C1 segment of cervical spinal cord (tissue), 14 donors: ENCODE data around the gene KCNA4.
"Not testable (repeated sequence)": the region's sequence is repeated elsewhere in the genome, so short reads cannot be mapped to it uniquely, and the experiment has no call there.

Experiments used
- DNase-seq, 14 donors: peaks; one replicate each; lab custom pipeline; 2025; lab: John Stamatoyannopoulos, UW

KCNA4 gene

GRCh38 chr11:30016588-30017363 is at the start of gene KCNA4:
TSS of gene KCNA4 (minus strand) at chr11:30017030. CDS start at chr11:30012678, 4,352 bp downstream.
- peak in 1 of 14 donors; percentile 7 for DNase-seq

- no peak for DNase-seq
Measured at GRCh38 chr11:30062103-30062502, 45.3 kb upstream of the KCNA4 start.

GRCh38 chr11:30059172-30059815 is 42.5 kb upstream of the KCNA4 start:
- DNase-seq, result no peak

GRCh38 chr11:30049214-30049613 is 32.4 kb upstream of the KCNA4 start:
- DNase-seq, result no peak

- DNase-seq, result no peak
Measured at GRCh38 chr11:30046578-30046945, 29.7 kb upstream of the KCNA4 start.

GRCh38 chr11:30045921-30046577 is 29.2 kb upstream of the KCNA4 start:
- no peak for DNase-seq

GRCh38 chr11:30045144-30045543 is 28.3 kb upstream of the KCNA4 start:
- DNase-seq, result no peak

GRCh38 chr11:30041171-30041570 is 24.3 kb upstream of the KCNA4 start:
- no peak for DNase-seq

GRCh38 chr11:30034746-30035145 is 17.9 kb upstream of the KCNA4 start:
- not testable (repeated sequence) for DNase-seq

- not testable (repeated sequence) for DNase-seq
Measured at GRCh38 chr11:30034166-30034565, 17.3 kb upstream of the KCNA4 start.

- DNase-seq, result no peak
Measured at GRCh38 chr11:30025396-30026139, 8.7 kb upstream of the KCNA4 start.

- DNase-seq, result no peak
Measured at GRCh38 chr11:30023074-30023473, 6.2 kb upstream of the KCNA4 start.

- no peak for DNase-seq
Measured at GRCh38 chr11:30019481-30019880, 2.7 kb upstream of the KCNA4 start.

GRCh38 chr11:30018495-30018894 is 1.7 kb upstream of the KCNA4 start:
- DNase-seq, result no peak

- no peak for DNase-seq
Measured at GRCh38 chr11:30017445-30017895, 640 bp upstream of the KCNA4 start.

GRCh38 chr11:30015725-30016412 is 961 bp downstream of the KCNA4 start:
- DNase-seq, result no peak

- DNase-seq, result no peak
Measured at GRCh38 chr11:30012346-30012745, 4.5 kb downstream of the KCNA4 start.

GRCh38 chr11:30009060-30009459 is 7.8 kb downstream of the KCNA4 start:
- DNase-seq, result no peak

- no peak for DNase-seq
Measured at GRCh38 chr11:30006876-30007275, 10.0 kb downstream of the KCNA4 start.

GRCh38 chr11:30002157-30002785 is 14.6 kb downstream of the KCNA4 start:
- no peak for DNase-seq
